Measurements from ENCODE around the gene GINM1.

Gene GINM1

GRCh38 chr6:149565527-149566409 is at the start of gene GINM1:
GINM1 (plus strand) TSS chr6:149566375; CDS start chr6:149566415, 40 bp downstream.
- DNase-seq (ENCODE audit: low spot score) = peak; percentile 94

DNA sequence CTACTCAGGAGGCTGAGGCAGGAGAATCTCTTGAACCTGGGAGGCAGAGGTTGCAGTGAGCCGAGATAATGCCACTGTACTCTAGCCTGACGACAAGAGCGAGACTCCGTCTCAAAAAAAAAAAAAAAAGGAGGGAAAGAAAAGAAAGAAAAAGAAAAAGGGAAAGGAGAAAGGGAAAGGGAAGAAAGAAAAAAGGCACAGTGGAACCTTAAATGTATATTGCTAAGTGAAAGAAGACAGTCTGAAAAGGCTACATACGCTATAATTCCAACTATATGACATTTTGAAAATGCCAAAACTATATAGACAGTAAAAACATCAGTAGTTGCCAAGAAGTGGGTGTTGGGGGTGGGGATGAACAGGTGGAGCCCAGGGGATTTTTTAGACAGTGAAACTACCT is 36.5 kb upstream of the GINM1 start:
- DNase-seq (ENCODE audit: low spot score) = no peak

DNA sequence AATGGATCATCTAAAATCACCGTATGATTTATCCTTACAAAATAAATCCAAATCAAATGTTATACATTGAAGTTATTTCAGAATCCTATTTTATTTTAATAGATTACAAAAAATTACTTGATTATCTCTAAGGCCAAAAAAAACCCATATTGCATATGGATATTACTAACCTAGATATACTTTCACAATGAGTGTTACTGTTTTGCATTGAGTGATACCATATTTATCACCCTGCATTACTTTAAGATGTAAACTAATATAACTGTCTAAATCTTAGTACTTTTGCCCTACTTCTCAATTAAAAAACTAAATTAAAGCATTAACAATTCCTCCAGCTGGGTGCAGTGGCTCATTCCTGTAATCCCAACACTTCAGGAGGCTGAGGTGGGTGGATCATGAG is 31.4 kb upstream of the GINM1 start:
- DNase-seq (ENCODE audit: low spot score) = no peak

DNA sequence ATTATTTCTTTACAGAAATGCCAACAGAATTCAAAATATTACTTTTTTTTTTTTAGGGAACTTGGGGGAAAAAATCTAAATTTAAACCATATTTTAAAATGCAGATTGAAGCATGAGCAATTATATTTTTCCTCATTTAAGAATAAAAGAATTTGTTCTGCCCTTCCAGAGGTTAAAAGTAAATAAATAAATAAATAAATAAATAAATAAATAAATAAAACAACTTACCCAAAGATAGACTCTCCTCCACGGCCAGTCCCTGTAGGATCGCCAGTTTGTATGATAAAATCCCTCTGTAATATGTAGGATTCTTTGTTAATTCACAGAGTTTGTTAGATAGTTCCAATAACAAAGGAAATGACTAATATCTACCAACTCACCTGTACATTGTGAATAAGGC is 25.0 kb upstream of the GINM1 start:
- no peak for DNase-seq (ENCODE audit: low spot score)

DNA sequence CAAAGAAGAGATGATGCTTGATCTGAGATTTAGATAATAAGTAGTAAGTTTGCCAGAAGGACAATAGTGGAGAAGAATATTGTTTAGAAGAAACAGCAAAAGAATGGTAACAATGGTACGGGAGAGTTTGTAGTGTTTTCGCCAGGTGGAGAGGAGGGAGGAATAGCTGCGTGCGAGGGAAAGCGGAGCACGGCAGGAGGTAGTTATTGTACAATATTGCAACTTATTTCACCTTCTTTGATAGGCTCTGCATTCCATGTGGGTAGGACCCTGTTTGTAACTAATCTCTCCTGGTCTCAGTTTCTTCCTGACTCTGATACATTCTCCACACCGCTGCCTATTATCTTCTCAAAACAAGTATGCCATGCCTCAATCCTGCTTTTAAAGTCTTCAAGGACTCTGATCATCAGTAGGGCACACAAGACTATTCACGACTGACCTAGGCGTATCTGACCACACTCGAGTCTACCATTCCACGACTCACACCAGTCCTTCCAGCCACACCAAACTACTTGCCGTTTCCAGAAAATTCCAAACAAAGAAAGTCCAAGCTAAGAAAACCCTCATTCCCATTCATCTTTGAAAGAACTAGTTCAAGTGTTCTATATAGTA is 21.4 kb upstream of the GINM1 start:
- DNase-seq (ENCODE audit: low spot score) = no peak

- peak; percentile 60 for DNase-seq (ENCODE audit: low spot score)
Observed at GRCh38 chr6:149545258-149545753, 20.9 kb upstream of the GINM1 start.

DNA sequence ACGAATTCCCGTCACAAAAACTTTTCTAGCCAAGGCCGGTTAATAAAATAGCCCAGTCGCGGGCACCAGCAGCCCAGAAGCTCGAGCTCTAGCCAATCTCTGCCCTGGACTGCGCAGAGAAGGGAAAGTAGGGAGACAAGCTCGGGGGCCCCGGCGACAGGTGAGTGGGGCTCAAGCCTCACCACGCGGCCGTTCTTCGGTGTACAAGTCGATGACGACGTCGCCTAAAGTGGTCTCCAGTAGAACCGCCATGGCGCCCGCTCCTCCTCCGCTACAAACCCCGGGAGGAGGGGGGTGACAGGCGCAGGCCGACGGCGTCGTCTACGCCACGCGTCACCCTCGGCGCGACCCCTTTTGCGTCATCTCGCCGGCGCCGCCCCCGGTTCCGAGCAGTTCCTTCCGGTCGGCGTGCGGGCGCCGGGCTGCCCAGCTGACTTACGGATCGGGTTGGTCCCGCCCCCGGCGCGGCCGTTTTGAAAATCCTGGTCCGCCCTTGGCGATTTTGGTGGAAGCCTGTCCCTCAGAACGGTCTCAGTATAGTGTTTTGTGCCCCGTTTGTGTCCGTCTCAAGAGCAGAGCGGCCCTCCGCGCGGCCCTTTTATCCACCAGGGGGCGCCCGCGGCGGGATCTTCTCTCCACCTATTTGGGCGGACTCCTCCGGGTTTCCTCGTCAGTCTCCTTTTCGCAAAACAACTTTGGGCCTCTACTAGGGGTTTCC is 20.3 kb upstream of the GINM1 start, which contains the start of gene PPIL4:
PPIL4 (minus strand) TSS at position 290 of the 718 bp plus-strand sequence; CDS start at position 252, 38 bp downstream.
- peak; percentile 93 for DNase-seq (ENCODE audit: low spot score)

GRCh38 chr6:149551920-149552319 is 14.3 kb upstream of the GINM1 start:
- no peak for DNase-seq (ENCODE audit: low spot score)

- DNase-seq (ENCODE audit: low spot score) = no peak
Observed at GRCh38 chr6:149558029-149558428, 8.1 kb upstream of the GINM1 start.

- DNase-seq (ENCODE audit: low spot score) = no peak
Observed at GRCh38 chr6:149559389-149559788, 6.8 kb upstream of the GINM1 start.

- no peak for DNase-seq (ENCODE audit: low spot score)
Observed at GRCh38 chr6:149560736-149561135, 5.4 kb upstream of the GINM1 start.

DNA sequence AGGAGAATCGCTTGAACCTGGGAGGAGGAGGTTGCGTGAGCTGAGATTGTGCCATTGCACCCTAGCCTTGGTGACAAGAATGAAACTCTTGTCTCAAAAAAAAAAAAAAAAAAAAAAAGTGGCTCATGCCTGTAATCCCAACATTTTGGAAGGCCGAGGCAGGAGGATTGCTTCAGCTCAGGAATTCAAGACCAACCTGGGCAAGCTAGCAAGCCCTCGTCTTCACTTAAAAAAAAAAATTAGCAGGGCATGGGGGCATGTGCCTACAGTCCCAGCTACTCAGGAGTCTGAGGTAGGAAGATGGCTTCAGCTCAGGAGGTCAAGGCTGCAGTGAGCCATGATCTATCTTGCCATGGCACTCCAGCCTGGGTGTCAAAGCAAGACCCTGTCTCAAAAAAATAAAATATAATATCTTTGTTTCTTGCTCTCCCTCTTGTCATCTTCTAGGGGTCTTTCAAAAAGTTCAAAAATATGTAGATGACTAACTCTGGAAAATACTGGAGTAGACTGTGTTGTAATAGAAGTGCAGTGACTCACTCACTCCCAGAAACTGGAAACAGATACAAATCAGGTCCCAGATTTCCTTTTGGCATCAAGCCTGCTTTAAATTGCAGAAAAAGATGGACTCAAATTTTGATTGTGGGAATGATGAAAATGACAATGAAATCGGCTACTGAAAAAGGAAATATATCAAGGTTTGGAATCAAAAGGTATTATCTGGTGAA is 2.8 kb upstream of the GINM1 start:
- no peak for DNase-seq (ENCODE audit: low spot score)

- DNase-seq (ENCODE audit: low spot score) = no peak
Observed at GRCh38 chr6:149563928-149564325, 2.2 kb upstream of the GINM1 start.

GRCh38 chr6:149566410-149567193 is 427 bp downstream of the GINM1 start:
- DNase-seq (ENCODE audit: low spot score) = peak; percentile 43

DNA sequence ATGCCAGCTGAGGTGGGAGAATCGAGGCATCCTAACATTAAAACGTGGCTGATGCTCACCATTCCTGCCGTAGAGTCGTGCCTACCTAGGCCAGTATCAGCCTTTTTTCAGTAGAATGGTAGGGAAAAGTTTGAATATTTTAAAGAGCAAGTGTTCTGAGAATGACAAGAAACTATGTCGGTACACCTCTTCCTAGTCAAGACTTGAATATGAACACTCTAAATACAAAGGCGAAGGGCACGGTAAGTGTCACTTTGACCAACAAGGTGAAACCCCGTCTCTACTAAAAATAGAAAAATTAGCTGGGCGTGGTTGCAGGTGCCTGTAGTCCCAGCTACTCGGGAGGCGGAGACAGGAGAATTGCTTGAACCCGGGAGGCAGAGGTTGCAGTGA is 1.0 kb downstream of the GINM1 start:
- DNase-seq (ENCODE audit: low spot score) = no peak

DNA sequence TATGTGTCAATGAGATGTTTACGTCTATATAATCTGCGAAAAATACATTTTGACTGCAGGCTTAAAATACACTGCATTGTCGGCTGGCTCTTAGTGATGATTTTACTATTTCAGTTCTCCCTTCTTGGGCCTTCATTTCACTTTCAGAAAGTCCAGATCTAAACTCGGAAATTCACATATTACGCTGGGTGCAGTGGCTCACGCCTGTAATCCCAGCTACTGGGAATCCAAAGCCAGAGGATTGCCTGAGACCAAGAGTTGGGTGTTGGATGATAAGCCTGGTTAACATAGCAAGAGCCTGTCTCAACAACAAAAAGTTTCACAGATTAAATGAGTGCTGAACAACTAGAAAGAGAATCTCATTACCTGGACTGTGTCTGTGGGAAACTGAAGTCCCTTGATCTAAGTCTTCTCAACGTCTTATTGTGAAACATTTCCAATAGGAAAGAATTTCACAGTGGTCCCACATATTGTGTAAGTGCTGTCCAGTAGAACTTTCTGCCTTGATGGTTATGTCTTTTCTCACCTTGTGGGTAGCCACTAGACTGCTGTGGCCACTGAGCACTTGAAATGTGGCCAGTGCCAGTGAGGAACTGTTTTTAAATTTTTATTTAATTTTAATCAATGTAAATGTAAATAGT is 1.9 kb downstream of the GINM1 start:
- no peak for DNase-seq (ENCODE audit: low spot score)

DNA sequence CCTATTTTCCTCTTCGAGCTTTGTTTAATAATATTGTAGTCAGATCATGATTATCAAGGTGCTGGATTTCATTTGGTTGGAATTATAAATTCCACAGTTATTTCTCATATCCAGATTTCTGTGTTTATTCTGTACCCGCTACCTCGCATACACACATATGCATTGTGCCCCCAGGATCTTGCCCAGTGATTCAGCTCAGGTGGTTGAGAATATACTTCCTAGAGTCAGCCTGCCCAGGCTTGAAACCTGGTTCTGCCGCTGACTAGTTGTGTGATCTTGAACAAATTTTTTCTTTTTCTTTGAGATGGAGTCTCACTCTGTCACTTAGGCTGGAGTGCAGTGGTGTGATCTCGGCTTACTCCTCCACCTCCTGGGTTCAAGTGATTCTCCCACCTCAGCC is 14.7 kb downstream of the GINM1 start:
- DNase-seq (ENCODE audit: low spot score) = no peak

- DNase-seq (ENCODE audit: low spot score) = no peak
Observed at GRCh38 chr6:149581349-149581748, 15.2 kb downstream of the GINM1 start.

- no peak for DNase-seq (ENCODE audit: low spot score)
Observed at GRCh38 chr6:149586149-149586548, 20.0 kb downstream of the GINM1 start.

DNA sequence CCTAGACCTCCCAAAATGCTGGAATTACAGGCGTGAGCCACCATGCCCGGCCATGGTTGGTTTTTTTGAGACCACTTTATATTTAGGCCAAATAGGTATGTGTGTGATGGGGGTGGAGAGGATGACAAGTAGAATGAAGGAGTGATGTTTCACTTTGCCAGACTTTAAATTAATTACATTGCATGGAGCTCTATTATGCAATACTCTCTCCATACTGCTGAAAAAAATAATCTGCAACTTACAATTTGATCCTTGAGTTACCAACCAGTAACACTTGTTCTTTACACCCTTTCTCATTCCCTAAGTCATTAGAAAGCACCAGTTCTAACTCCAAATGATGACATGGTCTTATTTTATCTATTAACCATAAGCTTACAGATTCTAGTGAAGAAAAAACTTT is 26.8 kb downstream of the GINM1 start:
- DNase-seq (ENCODE audit: low spot score) = no peak

DNA sequence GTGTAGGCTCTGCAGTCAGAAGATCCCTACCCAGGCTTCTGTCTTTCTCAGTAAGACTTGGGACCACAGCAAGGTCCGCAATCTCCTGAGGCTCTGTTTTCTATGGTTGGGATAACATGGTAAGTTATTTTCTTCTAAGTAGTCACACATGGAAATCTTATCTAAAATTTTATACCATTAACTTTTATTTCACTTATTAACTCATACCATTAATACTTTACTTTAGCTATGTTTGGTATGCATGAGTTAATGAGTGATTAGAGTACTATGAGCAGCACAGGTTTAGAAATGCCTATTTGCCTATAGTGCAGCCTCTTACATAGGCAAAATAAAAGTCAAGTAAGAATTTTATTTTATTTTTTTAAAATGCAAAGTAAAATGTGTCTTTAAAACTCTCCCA is 27.2 kb downstream of the GINM1 start:
- no peak for DNase-seq (ENCODE audit: low spot score)

Data from CD4-positive, alpha-beta T cell treated with Interleukin-6 at 100 ng/mL for 8 hours (primary cell).